ENCODE data around the gene CABLES1. TPM values are rescaled to one million over a fixed set of nuclear protein-coding genes. Genes with fewer than 3 reads are reported as not detected.

Gene CABLES1
- polyA plus RNA-seq, 3 donors: 0.09 to 0.15 TPM; not detected in 1

- Histone ChIP-seq H4K20me1 (ENCODE audit: insufficient read depth, low read length) (no peaks in the 10 kb centered on the region), H3K4me1 (ENCODE audit: control insufficient read depth in 1 of 2, insufficient read depth in 2 of 2, low read length in 2 of 2) (no peaks in the 10 kb centered on the region), H3K4me2 (replicated peaks; ENCODE audit: extremely low read depth, low read length, poor library complexity, severe bottlenecking) (no peak overlapping the region), H2AFZ (ENCODE audit: insufficient read depth, low read depth, low read length, poor library complexity, severe bottlenecking) (no peak overlapping the region), H3K36me3 (replicated peaks in 1 of 2; ENCODE audit: control insufficient read depth in 1 of 2, insufficient read depth in 2 of 2, low read length in 2 of 2) (no peaks in the 10 kb centered on the region), H3K4me3 (replicated peaks in 1 of 3; ENCODE audit: low read depth in 2 of 3, low read length in 3 of 3) (no peak overlapping the region), H3K27ac (ENCODE audit: low read depth in 1 of 2, low read length in 2 of 2) (no peak overlapping the region), H3K9me3 (replicated peaks in 1 of 2; ENCODE audit: control insufficient read depth in 1 of 2, insufficient read depth in 1 of 2, low read length in 2 of 2) (no peaks in the 10 kb centered on the region), H3K27me3 (ENCODE audit: control insufficient read depth in 2 of 2, insufficient read depth in 2 of 2, low read length in 2 of 2) (no peaks in the 10 kb centered on the region), H3K79me2 (ENCODE audit: insufficient read depth, low read length) (no peaks in the 10 kb centered on the region), H3K9ac (ENCODE audit: insufficient read depth, low read length, poor library complexity, severe bottlenecking) (no peak overlapping the region)
- no peak for TF ChIP-seq CTCF (IDR thresholded peaks at IDR 0.05)
- H3K9me3 Mint-ChIP-seq: no peaks in the 10 kb centered on the region
- no peak for DNase-seq
- no peak overlapping the region for H3K4me3 Mint-ChIP-seq
- no CpG with 5 or more reads among the region's 1 CpG for WGBS (ENCODE audit: insufficient coverage)
- H3K36me3 Mint-ChIP-seq: no peaks in the 10 kb centered on the region
- intact Hi-C loops (cut with micrococcal nuclease): no loop called here
- H3K27me3 Mint-ChIP-seq (ENCODE audit: low read depth in 3 of 3): peaks cover 0 to 5% (median 3%) of the 10 kb centered on the region in 3 donors
- H3K4me1 Mint-ChIP-seq: peaks cover 6% of the 10 kb centered on the region
- H3K27ac Mint-ChIP-seq: no peak overlapping the region
Observed at GRCh38 chr18:23191232-23191631, 55.9 kb downstream of the CABLES1 start.

GRCh38 chr18:23193742-23194141, 58.5 kb downstream of the CABLES1 start:
- Mint-ChIP-seq H3K27me3 (ENCODE audit: low read depth in 3 of 3) (peaks cover 0 to 5% (median 3%) of the 10 kb centered on the region in 3 donors), H3K9me3 (no peaks in the 10 kb centered on the region), H3K4me3 (no peak overlapping the region), H3K4me1 (peaks cover 6% of the 10 kb centered on the region), H3K27ac (no peak overlapping the region), H3K36me3 (no peaks in the 10 kb centered on the region)
- H3K4me3 ChIP-seq (replicated peaks in 1 of 3; ENCODE audit: low read depth in 2 of 3, low read length in 3 of 3): no peak overlapping the region
- no peaks in the 10 kb centered on the region for H3K27me3 ChIP-seq (ENCODE audit: control insufficient read depth in 2 of 2, insufficient read depth in 2 of 2, low read length in 2 of 2)
- no peak overlapping the region for H3K9ac ChIP-seq (ENCODE audit: insufficient read depth, low read length, poor library complexity, severe bottlenecking)
- DNase-seq: no peak
- H3K36me3 ChIP-seq (replicated peaks in 1 of 2; ENCODE audit: control insufficient read depth in 1 of 2, insufficient read depth in 2 of 2, low read length in 2 of 2): no peaks in the 10 kb centered on the region
- no peak overlapping the region for H3K4me2 ChIP-seq (replicated peaks; ENCODE audit: extremely low read depth, low read length, poor library complexity, severe bottlenecking)
- TF ChIP-seq CTCF (IDR thresholded peaks at IDR 0.05): no peak
- no peak overlapping the region for H2AFZ ChIP-seq (ENCODE audit: insufficient read depth, low read depth, low read length, poor library complexity, severe bottlenecking)
- WGBS (ENCODE audit: insufficient coverage): no CpG with 5 or more reads among the region's 2 CpGs
- H3K27ac ChIP-seq (ENCODE audit: low read depth in 1 of 2, low read length in 2 of 2): no peak overlapping the region
- H3K79me2 ChIP-seq (ENCODE audit: insufficient read depth, low read length): no peaks in the 10 kb centered on the region
- no peaks in the 10 kb centered on the region for H3K9me3 ChIP-seq (replicated peaks in 1 of 2; ENCODE audit: control insufficient read depth in 1 of 2, insufficient read depth in 1 of 2, low read length in 2 of 2)
- H4K20me1 ChIP-seq (ENCODE audit: insufficient read depth, low read length): no peaks in the 10 kb centered on the region
- intact Hi-C loops (cut with micrococcal nuclease): no loop called here
- H3K4me1 ChIP-seq (ENCODE audit: control insufficient read depth in 1 of 2, insufficient read depth in 2 of 2, low read length in 2 of 2): no peaks in the 10 kb centered on the region
